ENCODE data around the gene TPD52L1.

DNA sequence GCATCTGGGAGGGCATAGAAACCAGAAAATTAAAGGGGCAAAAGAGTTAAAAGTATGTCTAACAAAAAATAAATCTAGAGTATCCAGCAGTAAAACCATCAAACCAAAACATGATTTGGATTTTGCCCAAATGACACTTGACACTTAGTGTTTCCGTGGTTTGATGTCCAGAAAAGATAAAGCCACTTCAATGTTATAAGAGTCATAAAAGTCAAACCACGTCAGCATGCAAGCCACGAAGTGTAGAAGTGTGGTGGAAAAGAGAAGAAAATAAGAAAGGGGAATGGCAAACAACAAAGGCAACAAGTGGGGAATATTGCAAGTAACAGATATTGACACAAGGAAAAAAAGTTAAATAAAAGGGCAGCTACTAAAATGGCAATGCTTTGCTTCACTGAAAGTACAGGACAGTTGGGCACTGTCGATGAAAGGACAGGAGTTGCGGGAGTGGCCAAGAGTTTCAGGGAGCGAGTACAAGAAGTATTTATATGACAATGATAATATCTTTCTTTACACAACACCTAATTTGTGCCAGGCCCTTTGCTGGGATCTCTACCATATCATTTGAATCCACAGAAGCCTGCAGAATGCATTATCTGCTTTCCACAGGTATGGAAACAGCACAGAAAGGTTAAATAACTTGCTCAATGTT, 154.5 kb downstream of the TPD52L1 start:
- TF ChIP-seq, protein P1, sequence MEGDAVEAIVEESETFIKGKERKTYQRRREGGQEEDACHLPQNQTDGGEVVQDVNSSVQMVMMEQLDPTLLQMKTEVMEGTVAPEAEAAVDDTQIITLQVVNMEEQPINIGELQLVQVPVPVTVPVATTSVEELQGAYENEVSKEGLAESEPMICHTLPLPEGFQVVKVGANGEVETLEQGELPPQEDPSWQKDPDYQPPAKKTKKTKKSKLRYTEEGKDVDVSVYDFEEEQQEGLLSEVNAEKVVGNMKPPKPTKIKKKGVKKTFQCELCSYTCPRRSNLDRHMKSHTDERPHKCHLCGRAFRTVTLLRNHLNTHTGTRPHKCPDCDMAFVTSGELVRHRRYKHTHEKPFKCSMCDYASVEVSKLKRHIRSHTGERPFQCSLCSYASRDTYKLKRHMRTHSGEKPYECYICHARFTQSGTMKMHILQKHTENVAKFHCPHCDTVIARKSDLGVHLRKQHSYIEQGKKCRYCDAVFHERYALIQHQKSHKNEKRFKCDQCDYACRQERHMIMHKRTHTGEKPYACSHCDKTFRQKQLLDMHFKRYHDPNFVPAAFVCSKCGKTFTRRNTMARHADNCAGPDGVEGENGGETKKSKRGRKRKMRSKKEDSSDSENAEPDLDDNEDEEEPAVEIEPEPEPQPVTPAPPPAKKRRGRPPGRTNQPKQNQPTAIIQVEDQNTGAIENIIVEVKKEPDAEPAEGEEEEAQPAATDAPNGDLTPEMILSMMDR (IDR thresholded peaks at IDR 0.05): no peak
- no peak for TF ChIP-seq POLR2A (IDR thresholded peaks at IDR 0.05)
